Mesenchymal stem cell (in vitro differentiated cells and primary cell): Measurements from ENCODE around the gene SRRM5.

Experiments
- DNase-seq: peaks from one replicate; pipeline ENCODE4 v3.0.0-alpha.2; 2013
- H2AFZ ChIP-seq: one replicate; pipeline ENCODE4 v1.6.1; 2013; ENCODE audit warnings: low read depth, mild to moderate bottlenecking, control low read depth, inconsistent platforms, low read length, moderate library complexity
- H2AK5ac ChIP-seq: 2 replicates; pipeline ENCODE4 v1.6.1; 2013; ENCODE audit warnings: low read length, moderate library complexity, mild to moderate bottlenecking, inconsistent platforms; ENCODE audit not compliant: severe bottlenecking
- H2BK120ac ChIP-seq: one replicate; pipeline ENCODE4 v1.6.1; 2013; ENCODE audit warnings: low read depth, mild to moderate bottlenecking, inconsistent platforms, low read length, moderate library complexity
- H2BK12ac ChIP-seq, 2 experiments: one replicate each; pipeline ENCODE4 v1.6.1; 2013; ENCODE audit warnings: inconsistent platforms in 2 of 2, low read length in 2 of 2, mild to moderate bottlenecking in 2 of 2, moderate library complexity in 2 of 2, control low read depth in 1 of 2
- H2BK15ac ChIP-seq: one replicate; pipeline ENCODE4 v1.6.1; 2013; ENCODE audit warnings: mild to moderate bottlenecking, low read depth, inconsistent platforms; ENCODE audit not compliant: poor library complexity, severe bottlenecking
- H2BK5ac ChIP-seq: 2 replicates; pipeline ENCODE4 v1.6.1; 2013; ENCODE audit warnings: low read depth, mild to moderate bottlenecking, low read length, control low read depth, inconsistent platforms; ENCODE audit not compliant: poor library complexity, severe bottlenecking
- H3K14ac ChIP-seq, 2 experiments: one replicate each; pipeline ENCODE4 v1.6.1; 2013; ENCODE audit warnings: inconsistent platforms in 2 of 2, low read length in 2 of 2, control low read depth in 1 of 2, mild to moderate bottlenecking in 1 of 2, moderate library complexity in 1 of 2
- H3K18ac ChIP-seq, 2 experiments: one replicate each; pipeline ENCODE4 v1.6.1; 2013; ENCODE audit warnings: inconsistent platforms in 2 of 2, low read length in 2 of 2, control low read depth in 1 of 2, low read depth in 1 of 2, mild to moderate bottlenecking in 1 of 2
- H3K23ac ChIP-seq, 2 experiments: one replicate each; pipeline ENCODE4 v1.6.1; 2013; ENCODE audit warnings: inconsistent platforms in 2 of 2, low read length in 2 of 2, mild to moderate bottlenecking in 2 of 2, moderate library complexity in 2 of 2, control low read depth in 1 of 2
- H3K27ac ChIP-seq: 2 replicates; pipeline ENCODE4 v1.5.1; 2013; ENCODE audit warnings: mild to moderate bottlenecking, moderate library complexity, low read length, control low read depth, inconsistent platforms; ENCODE audit not compliant: poor library complexity, severe bottlenecking
- H3K27me3 ChIP-seq, 2 experiments: 2 replicates each; pipeline versions ENCODE4 v1.6.1 to v1.7.0; 2013; ENCODE audit warnings: low read length in 2 of 2, mild to moderate bottlenecking in 2 of 2, moderate library complexity in 2 of 2, control low read depth in 1 of 2, inconsistent platforms in 1 of 2; ENCODE audit not compliant: control insufficient read depth in 1 of 2, insufficient read depth in 1 of 2
- H3K36me3 ChIP-seq, 2 experiments: 2 replicates each; pipeline versions ENCODE4 v1.6.1 to v1.7.0; 2013; ENCODE audit warnings: low read length in 2 of 2, control low read depth in 1 of 2, inconsistent platforms in 1 of 2, low read depth in 1 of 2, mild to moderate bottlenecking in 1 of 2; ENCODE audit not compliant: insufficient read depth in 2 of 2, control insufficient read depth in 1 of 2
- H3K4ac ChIP-seq, 2 experiments: one replicate each; pipeline ENCODE4 v1.6.1; 2013; ENCODE audit warnings: inconsistent platforms in 2 of 2, low read length in 2 of 2, mild to moderate bottlenecking in 2 of 2, moderate library complexity in 2 of 2, control low read depth in 1 of 2, low read depth in 1 of 2
- H3K4me1 ChIP-seq: 2 replicates; pipeline ENCODE4 v1.6.1; 2013; ENCODE audit warnings: low read depth, low read length, control low read depth; ENCODE audit not compliant: control insufficient read depth, insufficient read depth
- H3K4me2 ChIP-seq: 2 replicates; pipeline ENCODE4 v1.6.1; 2013; ENCODE audit warnings: low read length, mild to moderate bottlenecking, inconsistent platforms; ENCODE audit not compliant: poor library complexity, severe bottlenecking
- H3K4me3 ChIP-seq, 2 experiments: 2 replicates each; pipeline versions ENCODE4 v1.5.1 to v1.7.0; 2013; ENCODE audit warnings: low read length in 2 of 2, mild to moderate bottlenecking in 2 of 2, control low read depth in 1 of 2, low read depth in 1 of 2; ENCODE audit not compliant: insufficient read depth in 1 of 2
- H3K79me1 ChIP-seq: replicated peaks from 2 replicates; pipeline ENCODE4 v1.6.1; 2013; ENCODE audit warnings: mild to moderate bottlenecking, control low read depth, low read length, inconsistent platforms; ENCODE audit not compliant: poor library complexity, severe bottlenecking
- H3K9ac ChIP-seq: 2 replicates; pipeline ENCODE4 v1.7.0; 2013; ENCODE audit warnings: mild to moderate bottlenecking, low read length, moderate library complexity
- H3K9me3 ChIP-seq: 2 replicates; pipeline ENCODE4 v1.7.0; 2013; ENCODE audit warnings: mild to moderate bottlenecking, low read length; ENCODE audit not compliant: control insufficient read depth
- H4K8ac ChIP-seq: one replicate; pipeline ENCODE4 v1.6.1; 2013; ENCODE audit warnings: inconsistent platforms, mild to moderate bottlenecking, low read length, moderate library complexity
- H4K91ac ChIP-seq: one replicate; pipeline ENCODE4 v1.6.1; 2013; ENCODE audit warnings: mild to moderate bottlenecking, low read length, inconsistent platforms
- WGBS: methylation state at CpG from one replicate; pipeline ENCODE4 v1.1.7; 2013; ENCODE audit warnings: mixed read lengths; 5-methylcytosine and 5-hydroxymethylcytosine counted together

Gene SRRM5

DNA sequence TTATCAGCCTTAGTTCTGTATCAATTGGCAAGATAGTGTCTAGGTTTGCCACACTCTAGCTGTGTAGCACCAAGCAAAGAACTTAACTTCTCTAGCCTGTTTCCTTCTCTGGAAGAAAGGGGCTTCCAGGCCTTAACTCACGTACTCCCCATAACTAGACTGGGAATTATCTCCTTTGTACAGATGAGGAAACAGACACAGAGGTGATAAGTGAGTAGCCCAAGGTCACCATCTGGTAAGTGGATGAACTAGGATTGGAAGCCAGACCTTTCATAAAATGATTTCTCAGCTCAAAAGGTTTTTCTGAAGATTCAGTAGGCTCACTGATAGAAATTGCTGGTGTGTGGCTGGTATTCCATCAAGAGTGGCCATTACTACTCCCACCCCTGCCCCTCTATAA, 4.4 kb downstream of the SRRM5 start:
- no peaks in the 10 kb centered on the region for H3K9me3 ChIP-seq
- no peak for DNase-seq
- WGBS: no CpG with 5 or more reads among the region's 1 CpG

DNA sequence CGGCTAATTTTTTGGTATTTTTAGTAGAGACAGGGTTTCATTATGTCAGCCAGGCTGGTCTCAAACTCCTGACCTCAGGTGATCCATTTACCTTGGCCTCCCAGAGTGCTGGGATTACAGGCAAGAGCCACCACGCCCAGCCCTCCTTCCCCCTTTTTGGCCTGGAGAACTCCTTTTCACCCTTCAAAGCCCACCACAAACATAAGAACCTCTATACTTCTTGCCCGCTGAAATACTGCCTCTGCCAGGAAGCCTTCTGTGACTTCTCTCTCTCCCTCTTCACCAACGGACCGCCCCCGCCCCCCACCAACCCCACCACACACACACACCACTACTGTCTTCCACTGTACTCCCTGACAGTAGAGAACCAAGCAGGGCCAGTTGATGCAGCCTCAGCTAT, 5.1 kb downstream of the SRRM5 start:
- Histone ChIP-seq H3K18ac (no peak overlapping the region), H3K4me1 (peaks cover 13% of the 10 kb centered on the region), H2BK15ac (no peak overlapping the region), H3K27me3 (no peaks in the 10 kb centered on the region), H3K36me3 (peaks cover 22 to 26% of the 10 kb centered on the region in 2 experiments), H3K79me1 (peaks cover 36% of the 10 kb centered on the region), H4K8ac (no peak overlapping the region), H2BK5ac (no peak overlapping the region), H2AFZ (no peak overlapping the region), H3K14ac (no peak overlapping the region), H3K9ac (no peak overlapping the region), H3K4me3 (no peak overlapping the region), H3K23ac (no peak overlapping the region), H3K4ac (no peak overlapping the region), H4K91ac (no peak overlapping the region), H3K27ac (no peak overlapping the region), H2BK120ac (no peak overlapping the region), H2BK12ac (no peak overlapping the region), H2AK5ac (no peak overlapping the region), H3K4me2 (no peak overlapping the region), H3K9me3 (no peaks in the 10 kb centered on the region)
- 97% methylated on average over 6 of the region's 6 CpGs for WGBS
- no peak for DNase-seq

More for the DNA sequence above, 4.4 kb downstream of the SRRM5 start:
- Histone ChIP-seq H4K8ac (no peak overlapping the region), H3K4me1 (peaks cover 13% of the 10 kb centered on the region), H3K4ac (no peak overlapping the region), H2BK15ac (no peak overlapping the region), H3K18ac (no peak overlapping the region), H3K27me3 (no peaks in the 10 kb centered on the region), H4K91ac (no peak overlapping the region), H3K9ac (no peak overlapping the region), H3K36me3 (peaks cover 28 to 32% of the 10 kb centered on the region in 2 experiments), H2AFZ (no peak overlapping the region), H2BK12ac (no peak overlapping the region), H3K27ac (no peak overlapping the region), H3K79me1 (peaks cover 39% of the 10 kb centered on the region), H2BK5ac (no peak overlapping the region), H3K14ac (no peak overlapping the region), H2BK120ac (no peak overlapping the region), H3K4me3 (no peak overlapping the region), H3K23ac (no peak overlapping the region), H3K4me2 (no peak overlapping the region), H2AK5ac (no peak overlapping the region)

DNA sequence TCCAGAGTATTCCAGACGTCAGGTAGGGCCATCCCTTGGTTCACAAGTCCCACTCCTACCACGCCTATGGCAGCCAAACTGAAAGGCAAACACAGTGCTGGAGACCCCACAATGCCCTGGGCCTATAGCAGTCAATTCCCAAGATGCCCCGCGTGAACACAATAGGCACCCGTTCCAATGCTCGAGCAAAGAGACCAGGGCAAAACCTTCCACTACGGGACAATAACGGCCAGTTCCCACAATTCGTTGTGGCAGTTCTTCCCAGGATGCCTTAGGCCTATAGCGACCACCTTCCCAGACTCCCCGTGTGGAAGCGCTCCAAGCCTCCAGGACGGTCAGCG, 7.0 kb downstream of the SRRM5 start:
- Histone ChIP-seq H2AK5ac (peak overlapping the region; percentile 89), H3K18ac (peak overlapping the region; percentile 78 to 93), H3K4ac (peak overlapping the region; percentile 42 to 85), H3K36me3 (peaks cover 3 to 19% of the 10 kb centered on the region in 2 experiments), H2AFZ (peak overlapping the region; percentile 66), H3K4me3 (peak overlapping the region; percentile 75 to 91), H2BK15ac (no peak overlapping the region), H3K9me3 (no peaks in the 10 kb centered on the region), H4K91ac (peak overlapping the region; percentile 67), H2BK120ac (no peak overlapping the region), H3K27me3 (no peaks in the 10 kb centered on the region), H3K4me2 (peak overlapping the region; percentile 60), H3K27ac (peak overlapping the region; percentile 91), H3K23ac (no peak overlapping the region), H2BK12ac (peak overlapping the region in 1 of 2 experiments; percentile 56), H3K9ac (peak overlapping the region; percentile 92), H3K4me1 (peaks cover 10% of the 10 kb centered on the region), H3K14ac (peak overlapping the region in 1 of 2 experiments; percentile 85), H3K79me1 (peaks cover 26% of the 10 kb centered on the region), H2BK5ac (no peak overlapping the region), H4K8ac (peak overlapping the region; percentile 83)
- no peak for DNase-seq
- 4% methylated on average over 14 of the region's 14 CpGs for WGBS

DNA sequence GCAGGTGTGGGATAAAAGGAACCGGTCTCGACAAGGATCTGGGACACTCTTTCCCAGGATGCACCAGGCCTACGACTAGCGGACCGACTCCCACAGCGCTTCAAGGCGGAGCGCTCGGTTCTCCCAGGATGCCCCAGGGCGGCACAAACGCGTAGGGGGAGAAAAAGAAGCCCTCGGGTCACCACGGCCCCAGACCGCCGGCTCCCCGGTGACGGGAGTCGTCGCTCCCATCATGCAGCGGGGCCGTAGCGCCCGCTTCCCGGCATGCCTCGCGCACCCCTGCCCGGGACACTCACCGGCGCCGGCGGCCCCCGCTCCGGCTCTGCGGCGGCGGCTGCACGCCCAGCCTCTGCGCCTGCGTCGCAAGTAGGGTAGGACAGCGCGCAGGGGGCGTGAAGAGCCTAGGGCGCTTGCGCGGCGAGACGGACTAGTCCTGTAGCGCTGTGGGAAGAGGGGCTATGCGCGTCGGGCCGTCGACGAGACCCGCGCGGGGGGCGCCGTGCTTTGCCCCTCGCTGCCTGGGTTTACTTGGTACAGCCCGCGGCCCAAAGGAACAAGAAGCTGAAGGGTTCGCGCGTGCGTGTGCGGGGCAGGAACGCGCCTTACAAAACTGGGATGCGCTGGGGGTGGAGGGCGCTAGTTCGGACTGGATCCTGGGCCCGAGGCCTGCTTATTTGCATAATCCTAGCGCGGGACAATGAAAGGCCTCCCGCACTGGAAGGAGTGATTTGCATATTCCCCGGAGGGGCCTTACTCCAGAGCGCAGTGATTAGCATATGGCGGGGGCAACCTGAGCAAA, 7.6 kb downstream of the SRRM5 start, which contains the start of gene ZNF428:
ZNF428 (minus strand) TSS at position 368 of the 799 bp plus-strand sequence. CDS start 5,325 bp downstream, outside the sequence.
- Histone ChIP-seq H2AK5ac (peak within 1 kb of the TSS; percentile 89), H2BK15ac (peak within 1 kb of the TSS; percentile 80), H3K79me1 (peaks cover 21% of the 10 kb centered on the region), H3K9me3 (no peaks in the 10 kb centered on the region), H3K27ac (peak within 1 kb of the TSS; percentile 91), H2BK5ac (peak within 1 kb of the TSS; percentile 75), H3K4me2 (peak within 1 kb of the TSS; percentile 60), H2AFZ (peak within 1 kb of the TSS; percentile 72), H2BK12ac (peak within 1 kb of the TSS; percentile 18 to 56), H3K4me1 (peaks cover 10% of the 10 kb centered on the region), H3K14ac (peak within 1 kb of the TSS in 1 of 2 experiments; percentile 97), H3K18ac (peak within 1 kb of the TSS; percentile 78 to 93), H3K23ac (peak within 1 kb of the TSS in 1 of 2 experiments; percentile 90), H4K8ac (peak within 1 kb of the TSS; percentile 83), H3K9ac (peak within 1 kb of the TSS; percentile 92), H2BK120ac (peak within 1 kb of the TSS; percentile 52), H3K27me3 (no peaks in the 10 kb centered on the region), H3K4me3 (peak within 1 kb of the TSS; percentile 75 to 91), H3K4ac (peak within 1 kb of the TSS; percentile 42 to 91), H3K36me3 (peaks cover 0 to 21% of the 10 kb centered on the region in 2 experiments), H4K91ac (peak within 1 kb of the TSS; percentile 67)
- peak; percentile 93 for DNase-seq
- WGBS: under 1% methylated on average over 81 of the region's 81 CpGs
